ENCODE results near the gene BLOC1S4.

GRCh38 chr4:6753103-6753560 lies 37.2 kb downstream of the BLOC1S4 start:
- TF ChIP-seq SIN3A (IDR thresholded peaks at IDR 0.05; ENCODE audit: borderline replicate concordance, insufficient read depth, low read depth, low read length) (no peak), POLR2AphosphoS5 (IDR thresholded peaks at IDR 0.05; ENCODE audit: low read depth, low read length) (no peak), CTCF (IDR thresholded peaks at IDR 0.05) (no peak)

Measured in Panc1 (cell line).